Natural killer cell (primary cell): ENCODE data around the gene SLC66A1. TPM values are rescaled to one million over a fixed set of nuclear protein-coding genes. Genes with fewer than 3 reads are reported as not detected.

Source experiments
- ATAC-seq, 3 donors: fragments of 150-1000 bp in 2 of 3; fragments of 200-7000 bp in 1 of 3; cut with Tn5 transposase; 1 replicate in 1 of 3; 2 replicates in 2 of 3; pipeline ENCODE4 v1.10.0; 2021; ENCODE audit warnings: mild to moderate bottlenecking in 2 of 3, moderate library complexity in 2 of 3
- DNase-seq, 2 donors: peaks; one replicate each; pipeline versions ENCODE4 v3.0.0 to v3.0.0-alpha.2; 2013 to 2021; ENCODE audit warnings: mixed read lengths in 1 of 2
- H3K27ac ChIP-seq: one replicate; pipeline ENCODE4 v1.5.1; 2013; ENCODE audit warnings: mild to moderate bottlenecking, low read length
- H3K27me3 ChIP-seq: one replicate; pipeline ENCODE4 v1.6.1; 2013; ENCODE audit warnings: low read length; ENCODE audit not compliant: control insufficient read depth, insufficient read depth
- H3K36me3 ChIP-seq: one replicate; pipeline ENCODE4 v1.6.1; 2013; ENCODE audit warnings: low read length; ENCODE audit not compliant: control insufficient read depth, insufficient read depth
- H3K4me1 ChIP-seq: one replicate; pipeline ENCODE4 v1.6.1; 2013; ENCODE audit warnings: low read length; ENCODE audit not compliant: control insufficient read depth, insufficient read depth
- H3K4me3 ChIP-seq: one replicate; pipeline ENCODE4 v1.5.1; 2013; ENCODE audit warnings: low read length
- H3K9me3 ChIP-seq: one replicate; pipeline ENCODE4 v1.6.1; 2013; ENCODE audit warnings: low read length; ENCODE audit not compliant: control insufficient read depth, insufficient read depth
- H3K27ac Mint-ChIP-seq, 2 donors: one replicate each; pipeline ENCODE4 v1.8.0; 2022; ENCODE audit warnings: mild to moderate bottlenecking in 2 of 2, mixed read lengths in 2 of 2, moderate library complexity in 1 of 2
- H3K27me3 Mint-ChIP-seq, 2 donors: one replicate each; pipeline ENCODE4 v1.8.0; 2022; ENCODE audit warnings: low read depth in 2 of 2, mixed read lengths in 2 of 2
- H3K36me3 Mint-ChIP-seq: one replicate; pipeline ENCODE4 v1.8.0; 2022; ENCODE audit warnings: mixed read lengths
- H3K4me1 Mint-ChIP-seq, 2 donors: one replicate each; pipeline ENCODE4 v1.8.0; 2022; ENCODE audit warnings: mixed read lengths in 2 of 2
- H3K4me3 Mint-ChIP-seq: one replicate; pipeline ENCODE4 v1.8.0; 2022; ENCODE audit warnings: mild to moderate bottlenecking, moderate library complexity, mixed read lengths
- H3K9me3 Mint-ChIP-seq, 2 donors: one replicate each; pipeline ENCODE4 v1.8.0; 2022; ENCODE audit warnings: mixed read lengths in 2 of 2
- CTCF ChIP-seq: fragments of 200-600 bp; IDR thresholded peaks from one replicate; pipeline ENCODE4 v1.8.0; 2022; ENCODE audit warnings: antibody characterized with exemption
- WGBS: methylation state at CpG from one replicate; pipeline ENCODE4 v1.1.7; 2013; ENCODE audit warnings: missing lambda C conversion rate; ENCODE audit not compliant: insufficient coverage; 5-methylcytosine and 5-hydroxymethylcytosine counted together
- intact Hi-C: fragments of 100-400 bp; cut with micrococcal nuclease; formaldehyde crosslinking; loops from one replicate; pipeline ENCODE4 v1.14.2; 2022
- total RNA-seq, 4 donors: library from RNA; stranded (reverse); fragments of 120-200 nt in 1 of 4; gene quantifications; one replicate each; pipeline versions ENCODE4 v1.2.3 to v1.2.4, GENCODE V29; 2013 to 2022

SLC66A1 gene
- total RNA-seq, 3 donors from 2014 or later (not counting 1 experiment from before 2014, with no cell fraction given): 5.8 to 8.5 (median 7.6) TPM

- peak; percentile 91 for TF ChIP-seq CTCF
- peak; percentile 80 to 97 (median 80) for ATAC-seq
- Histone ChIP-seq H3K9me3 (no peaks in the 10 kb centered on the region), H3K27ac (no peak overlapping the region), H3K4me1 (no peaks in the 10 kb centered on the region), H3K4me3 (no peak overlapping the region), H3K27me3 (no peaks in the 10 kb centered on the region), H3K36me3 (peaks cover 55% of the 10 kb centered on the region)
- peak; percentile 71 to 85 for DNase-seq
- no peak overlapping the region for H3K4me3 Mint-ChIP-seq
- peak overlapping the region; percentile 19 to 22 for H3K27ac Mint-ChIP-seq
- H3K27me3 Mint-ChIP-seq: no peaks in the 10 kb centered on the region
- peaks cover 0 to 5% of the 10 kb centered on the region in 2 donors for H3K4me1 Mint-ChIP-seq
- H3K36me3 Mint-ChIP-seq: no peaks in the 10 kb centered on the region
- no peaks in the 10 kb centered on the region for H3K9me3 Mint-ChIP-seq
- 74% methylated on average over 25 of the region's 25 CpGs for WGBS
- intact Hi-C loops: loop anchor here (5.0 kb wide), 1 partner anchor 311 kb away; no protein-coding TSS in a partner anchor
Observed at GRCh38 chr1:19341201-19342061, 29.3 kb downstream of the SLC66A1 start.

GRCh38 chr1:19342062-19342750, 30.1 kb downstream of the SLC66A1 start:
- ATAC-seq: no peak
- peaks cover 55% of the 10 kb centered on the region for H3K36me3 ChIP-seq
- no peak overlapping the region for H3K4me3 ChIP-seq
- H3K9me3 Mint-ChIP-seq: no peaks in the 10 kb centered on the region
- intact Hi-C loops: loop anchor here (5.0 kb wide), 1 partner anchor 310 kb away; no protein-coding TSS in a partner anchor
- WGBS: 98% methylated on average over 27 of the region's 27 CpGs
- no peaks in the 10 kb centered on the region for H3K4me1 ChIP-seq
- H3K27me3 ChIP-seq: no peaks in the 10 kb centered on the region
- H3K4me3 Mint-ChIP-seq: no peak overlapping the region
- peaks cover 0 to 5% of the 10 kb centered on the region in 2 donors for H3K4me1 Mint-ChIP-seq
- TF ChIP-seq CTCF: no peak
- H3K36me3 Mint-ChIP-seq: no peaks in the 10 kb centered on the region
- H3K9me3 ChIP-seq: no peaks in the 10 kb centered on the region
- H3K27ac Mint-ChIP-seq: peak overlapping the region; percentile 19 to 22
- no peaks in the 10 kb centered on the region for H3K27me3 Mint-ChIP-seq
- H3K27ac ChIP-seq: no peak overlapping the region
- no peak for DNase-seq

GRCh38 chr1:19342894-19343616, 30.9 kb downstream of the SLC66A1 start:
- Mint-ChIP-seq H3K4me3 (no peak overlapping the region), H3K9me3 (no peaks in the 10 kb centered on the region), H3K36me3 (no peaks in the 10 kb centered on the region), H3K4me1 (peaks cover 0 to 5% of the 10 kb centered on the region in 2 donors), H3K27ac (no peak overlapping the region), H3K27me3 (no peaks in the 10 kb centered on the region)
- H3K27ac ChIP-seq: no peak overlapping the region
- H3K36me3 ChIP-seq: peaks cover 58% of the 10 kb centered on the region
- no peaks in the 10 kb centered on the region for H3K4me1 ChIP-seq
- intact Hi-C loops: loop anchor here (5.0 kb wide), 1 partner anchor 309 kb away; no protein-coding TSS in a partner anchor
- H3K9me3 ChIP-seq: no peaks in the 10 kb centered on the region
- no peak for ATAC-seq
- H3K4me3 ChIP-seq: no peak overlapping the region
- TF ChIP-seq CTCF: no peak
- WGBS: 93% methylated on average over 29 of the region's 33 CpGs
- H3K27me3 ChIP-seq: no peaks in the 10 kb centered on the region
- DNase-seq: no peak
